Measurements from ENCODE around the gene C11orf68.
A peak's percentile ranks its signal among the peaks of the same experiment; 100 is the strongest.

Gene C11orf68

DNA sequence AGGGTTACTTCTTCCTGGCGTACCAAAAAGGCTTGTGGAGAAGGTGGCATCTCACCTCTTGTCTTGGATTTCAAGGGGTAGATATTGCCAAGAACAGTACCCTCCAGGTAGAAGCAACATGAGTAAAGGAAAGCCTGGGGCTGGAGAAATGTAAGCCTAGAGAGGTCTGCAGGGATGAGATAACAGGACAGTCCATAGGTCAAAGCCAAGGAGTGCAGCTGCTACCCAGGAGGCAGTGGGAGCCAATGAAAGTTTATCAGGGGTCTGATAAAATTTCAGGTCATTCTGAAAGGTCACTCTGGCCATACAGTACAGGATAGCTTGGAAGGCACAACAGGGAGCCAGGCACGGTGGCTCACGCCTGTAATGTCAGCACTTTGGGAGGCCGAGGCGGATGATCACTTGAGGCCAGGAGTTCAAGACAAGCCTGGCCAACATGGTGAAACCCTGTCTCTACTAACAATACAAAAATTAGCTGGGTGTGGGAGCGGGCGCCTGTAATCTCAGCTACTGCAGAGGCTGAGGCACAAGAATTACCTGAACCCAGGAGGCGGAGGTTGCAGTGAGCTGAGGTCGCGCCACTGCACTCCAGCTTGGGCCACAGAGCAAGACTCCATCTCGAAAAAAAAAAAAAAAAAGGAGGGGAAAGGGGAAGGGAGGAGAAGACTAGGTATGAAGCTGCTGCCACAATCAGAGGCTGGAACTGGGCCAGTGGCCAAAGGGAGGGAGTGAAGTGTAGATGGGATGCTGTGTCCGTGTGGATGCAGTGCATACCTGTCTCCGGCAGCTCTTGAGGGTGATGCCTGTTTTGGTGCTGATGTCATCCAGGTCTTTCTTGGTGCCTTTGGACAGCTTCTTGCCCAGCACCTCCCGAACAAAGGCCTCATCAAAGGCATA lies 31.8 kb downstream of the C11orf68 start:
- no peak overlapping the region for H3K9ac ChIP-seq (ENCODE audit: insufficient read length)
- peak overlapping the region; percentile 100 for H3K4me3 ChIP-seq
- H3K27ac ChIP-seq: no peak overlapping the region
- DNase-seq (ENCODE audit: low read depth, low spot score): no peak
- H3K36me3 ChIP-seq (ENCODE audit: insufficient read depth, low read length): peaks cover 36% of the 10 kb centered on the region; the same call in 1 of the 2 replicates
- no peaks in the 10 kb centered on the region for H3K9me3 ChIP-seq (ENCODE audit: low read depth, low read length)
- TF ChIP-seq FOXP2 (optimal IDR thresholded peaks at IDR 0.05; ENCODE audit: control extremely low read depth, extremely low read length, insufficient read depth) (no peak), POLR2AphosphoS5 (IDR thresholded peaks at IDR 0.05; ENCODE audit: borderline replicate concordance, low read depth, low read length) (no peak), EZH2 (IDR thresholded peaks at IDR 0.05) (no peak)

GRCh38 chr11:65885808-65886536 lies 32.9 kb downstream of the C11orf68 start:
- no peak overlapping the region for H3K27ac ChIP-seq

DNA sequence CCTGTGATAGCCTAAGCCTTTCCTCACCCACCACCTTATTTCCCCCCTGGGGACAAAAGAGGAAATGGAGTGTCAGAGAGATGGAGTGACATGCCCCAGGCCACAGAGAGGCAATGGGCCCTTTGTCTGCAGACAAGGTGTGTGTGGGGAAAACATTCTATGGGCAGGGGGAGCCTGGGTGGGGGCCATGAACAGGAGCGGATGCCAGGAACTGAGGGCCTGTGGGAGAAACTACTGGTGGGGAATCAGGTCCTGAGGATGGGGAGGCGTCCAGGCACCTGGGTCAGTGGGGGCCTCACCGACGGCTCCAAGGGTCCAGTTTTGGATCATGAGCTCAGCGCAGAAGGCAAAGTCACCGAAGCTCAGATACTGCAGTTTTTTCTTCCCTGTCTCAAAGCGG lies 33.6 kb downstream of the C11orf68 start:
- Histone ChIP-seq H3K9ac (ENCODE audit: insufficient read length) (no peak overlapping the region), H3K27ac (no peak overlapping the region), H3K9me3 (ENCODE audit: low read depth, low read length) (no peaks in the 10 kb centered on the region), H3K36me3 (ENCODE audit: insufficient read depth, low read length) (peaks cover 36% of the 10 kb centered on the region; the same call in 1 of the 2 replicates), H3K4me3 (no peak overlapping the region)
- TF ChIP-seq FOXP2 (optimal IDR thresholded peaks at IDR 0.05; ENCODE audit: control extremely low read depth, extremely low read length, insufficient read depth): no peak
- DNase-seq (ENCODE audit: low read depth, low spot score): no peak

More at GRCh38 chr11:65885808-65886536, 32.9 kb downstream of the C11orf68 start:
- TF ChIP-seq FOXP2 (optimal IDR thresholded peaks at IDR 0.05; ENCODE audit: control extremely low read depth, extremely low read length, insufficient read depth) (no peak), POLR2AphosphoS5 (IDR thresholded peaks at IDR 0.05; ENCODE audit: borderline replicate concordance, low read depth, low read length) (no peak), EZH2 (IDR thresholded peaks at IDR 0.05) (no peak)
- Histone ChIP-seq H3K36me3 (ENCODE audit: insufficient read depth, low read length) (peaks cover 36% of the 10 kb centered on the region; the same call in 1 of the 2 replicates), H3K4me3 (no peak overlapping the region), H3K9me3 (ENCODE audit: low read depth, low read length) (no peaks in the 10 kb centered on the region), H3K9ac (ENCODE audit: insufficient read length) (no peak overlapping the region)
- no peak for DNase-seq (ENCODE audit: low read depth, low spot score)

DNA sequence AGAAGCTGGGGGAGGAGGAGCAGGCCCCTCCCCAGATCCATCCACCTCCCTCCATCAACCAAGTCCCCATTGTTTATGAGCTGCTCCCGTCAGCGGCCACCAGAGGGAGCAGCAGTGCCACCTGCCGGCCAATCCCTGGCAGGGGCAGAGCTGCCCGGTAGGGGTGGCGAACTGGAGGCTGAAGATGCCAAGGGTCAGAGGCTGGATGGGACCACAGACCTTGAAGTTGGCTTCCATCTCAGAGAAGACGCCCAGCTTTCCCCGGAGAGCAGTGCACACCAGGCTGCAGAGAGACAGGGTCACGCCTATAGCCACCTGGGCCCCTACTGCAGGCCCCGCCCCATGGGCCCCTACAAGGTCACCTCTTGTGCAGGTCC lies 34.2 kb downstream of the C11orf68 start:
- H3K9me3 ChIP-seq (ENCODE audit: low read depth, low read length): no peaks in the 10 kb centered on the region
- no peak overlapping the region for H3K4me3 ChIP-seq
- TF ChIP-seq FOXP2 (optimal IDR thresholded peaks at IDR 0.05; ENCODE audit: control extremely low read depth, extremely low read length, insufficient read depth) (no peak), POLR2AphosphoS5 (IDR thresholded peaks at IDR 0.05; ENCODE audit: borderline replicate concordance, low read depth, low read length) (no peak), EZH2 (IDR thresholded peaks at IDR 0.05) (no peak)
- no peak overlapping the region for H3K27ac ChIP-seq
- H3K9ac ChIP-seq (ENCODE audit: insufficient read length): no peak overlapping the region
- DNase-seq (ENCODE audit: low read depth, low spot score): no peak
- H3K36me3 ChIP-seq (ENCODE audit: insufficient read depth, low read length): peaks cover 36% of the 10 kb centered on the region; the same call in 1 of the 2 replicates

GRCh38 chr11:65883786-65884715 lies 34.8 kb downstream of the C11orf68 start:
- Histone ChIP-seq H3K27ac (no peak overlapping the region), H3K9me3 (ENCODE audit: low read depth, low read length) (no peaks in the 10 kb centered on the region), H3K4me3 (no peak overlapping the region), H3K9ac (ENCODE audit: insufficient read length) (no peak overlapping the region), H3K36me3 (ENCODE audit: insufficient read depth, low read length) (peaks cover 36% of the 10 kb centered on the region; the same call in 1 of the 2 replicates)
- no peak for TF ChIP-seq POLR2AphosphoS5 (IDR thresholded peaks at IDR 0.05; ENCODE audit: borderline replicate concordance, low read depth, low read length)
- TF ChIP-seq EZH2 (IDR thresholded peaks at IDR 0.05): no peak
- no peak for TF ChIP-seq FOXP2 (optimal IDR thresholded peaks at IDR 0.05; ENCODE audit: control extremely low read depth, extremely low read length, insufficient read depth)
- no peak for DNase-seq (ENCODE audit: low read depth, low spot score)

DNA sequence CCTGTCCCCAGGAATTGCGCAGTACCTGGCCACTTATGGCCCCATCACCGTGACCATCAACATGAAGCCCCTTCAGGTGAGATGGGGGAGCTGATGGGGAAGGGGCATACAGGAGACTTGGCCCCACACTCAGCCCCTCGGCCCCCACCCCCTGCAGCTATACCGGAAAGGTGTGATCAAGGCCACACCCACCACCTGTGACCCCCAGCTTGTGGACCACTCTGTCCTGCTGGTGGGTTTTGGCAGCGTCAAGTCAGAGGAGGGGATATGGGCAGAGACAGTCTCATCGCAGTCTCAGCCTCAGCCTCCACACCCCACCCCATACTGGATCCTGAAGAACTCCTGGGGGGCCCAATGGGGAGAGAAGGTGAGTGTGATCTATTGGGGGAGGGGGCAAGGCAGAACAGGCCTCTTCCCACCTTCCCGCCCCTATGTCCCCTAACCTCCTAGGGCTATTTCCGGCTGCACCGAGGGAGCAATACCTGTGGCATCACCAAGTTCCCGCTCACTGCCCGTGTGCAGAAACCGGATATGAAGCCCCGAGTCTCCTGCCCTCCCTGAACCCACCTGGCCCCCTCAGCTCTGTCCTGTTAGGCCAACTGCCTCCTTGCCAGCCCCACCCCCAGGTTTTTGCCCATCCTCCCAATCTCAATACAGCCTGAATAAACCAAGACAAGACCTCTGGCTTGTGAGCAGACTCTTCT lies 35.7 kb downstream of the C11orf68 start:
- Histone ChIP-seq H3K27ac (no peak overlapping the region), H3K9me3 (ENCODE audit: low read depth, low read length) (no peaks in the 10 kb centered on the region), H3K36me3 (ENCODE audit: insufficient read depth, low read length) (peaks cover 36% of the 10 kb centered on the region; the same call in 1 of the 2 replicates), H3K9ac (ENCODE audit: insufficient read length) (no peak overlapping the region), H3K4me3 (no peak overlapping the region)
- DNase-seq (ENCODE audit: low read depth, low spot score): no peak
- TF ChIP-seq FOXP2 (optimal IDR thresholded peaks at IDR 0.05; ENCODE audit: control extremely low read depth, extremely low read length, insufficient read depth) (no peak), EZH2 (IDR thresholded peaks at IDR 0.05) (no peak), POLR2AphosphoS5 (IDR thresholded peaks at IDR 0.05; ENCODE audit: borderline replicate concordance, low read depth, low read length) (no peak)
